HepG2 (cell line): Measurements from ENCODE around the gene HEATR1.

ENCODE experiments used
- ELF4 ChIP-seq: sonication (generic); formaldehyde crosslinking; IDR thresholded peaks from 2 replicates; pipeline ENCODE4 v1.5.0; 2020; ENCODE audit warnings: missing genetic modification reagents, mild to moderate bottlenecking, moderate library complexity, borderline replicate concordance
- MXD4 ChIP-seq: IDR thresholded peaks from 2 replicates; pipeline ENCODE4 v1.6.1; 2016; ENCODE audit warnings: mild to moderate bottlenecking, missing biosample characterization, missing genetic modification reagents
- NFKBIZ ChIP-seq: IDR thresholded peaks from 2 replicates; pipeline ENCODE4 v1.6.1; 2018; ENCODE audit warnings: missing genetic modification reagents, missing compliant biosample characterization
- NR2F2 ChIP-seq: IDR thresholded peaks from 2 replicates; pipeline ENCODE4 v1.6.1; 2012; ENCODE audit warnings: low read depth, inconsistent platforms, borderline replicate concordance
- POLR2A ChIP-seq, 2 experiments: IDR thresholded peaks; 2 replicates each; pipeline ENCODE4 v1.6.1; 2011; ENCODE audit warnings: low read depth in 2 of 2, low read length in 2 of 2, mild to moderate bottlenecking in 1 of 2, moderate library complexity in 1 of 2; ENCODE audit not compliant: insufficient read depth in 1 of 2
- RARA ChIP-seq: IDR thresholded peaks from 2 replicates; pipeline ENCODE4 v1.6.1; 2016; ENCODE audit warnings: missing genetic modification reagents, missing compliant biosample characterization
- STAT5B ChIP-seq: sonication (generic); formaldehyde crosslinking; IDR thresholded peaks from 2 replicates; pipeline ENCODE4 v1.4.0; 2020; ENCODE audit warnings: missing genetic modification reagents
- TF ChIP-seq, protein P1 (sequence below): sonication (generic); formaldehyde crosslinking; IDR thresholded peaks from 2 replicates; pipeline ENCODE4 v1.5.0; 2020; ENCODE audit warnings: mild to moderate bottlenecking, missing genetic modification reagents
- TF ChIP-seq, protein P2 (sequence below): sonication (generic); formaldehyde crosslinking; IDR thresholded peaks from 2 replicates; pipeline ENCODE4 v1.4.0; 2020; ENCODE audit warnings: low read depth, mild to moderate bottlenecking, missing genetic modification reagents
- TF ChIP-seq, protein P3 (sequence below): sonication (generic); formaldehyde crosslinking; IDR thresholded peaks from 2 replicates; pipeline ENCODE4 v1.4.0; 2020; ENCODE audit warnings: missing genetic modification reagents, borderline replicate concordance
- TF ChIP-seq, protein P4 (sequence below), 2 experiments: sonication (generic) in 1 of 2; formaldehyde crosslinking in 1 of 2; IDR thresholded peaks; 2 replicates each; pipeline versions ENCODE4 v1.5.1 to v1.6.1; 2011 to 2020; ENCODE audit warnings: borderline replicate concordance in 1 of 2, low read depth in 1 of 2, low read length in 1 of 2, mild to moderate bottlenecking in 1 of 2, missing genetic modification reagents in 1 of 2, moderate library complexity in 1 of 2

DNA sequence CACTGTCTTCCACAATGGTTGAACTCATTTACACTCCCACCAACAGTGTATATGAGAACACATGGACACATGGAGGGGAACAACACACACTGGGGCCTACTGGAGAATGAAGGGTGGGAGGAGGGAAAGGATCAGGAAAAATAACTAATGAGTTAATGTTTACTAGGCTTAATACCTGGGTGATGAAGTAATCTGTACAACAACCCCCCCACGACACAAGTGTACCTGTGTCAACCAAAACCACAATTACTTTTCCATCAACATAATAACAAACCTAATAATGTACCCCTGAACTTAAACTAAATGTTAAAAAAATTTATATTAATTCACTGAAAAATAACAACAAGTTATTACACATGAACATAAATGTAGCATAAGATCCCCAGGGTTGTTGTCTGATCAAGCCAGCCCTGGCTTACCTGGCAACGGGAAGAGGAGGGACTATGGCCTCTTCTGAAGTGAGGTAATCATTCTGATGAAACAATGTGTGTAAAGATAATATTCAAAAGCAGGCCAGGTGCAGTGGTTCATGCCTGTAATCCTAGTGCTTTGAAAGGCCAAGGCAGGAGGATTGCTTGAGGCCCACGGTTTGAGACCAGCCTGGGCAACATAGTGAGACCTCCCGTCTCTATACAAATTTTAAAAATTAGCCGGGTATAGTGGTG lies 40.8 kb upstream of the HEATR1 start:
- TF ChIP-seq MXD4 (CRISPR knock-in tag) (no peak), RARA (no peak), NR2F2 (no peak), STAT5B (no peak), ELF4 (CRISPR knock-in tag) (no peak), NFKBIZ (CRISPR knock-in tag) (no peak), POLR2A (IDR thresholded peaks at IDR 0.05; ENCODE audit: insufficient read depth in 1 of 2, low read depth in 2 of 2, low read length in 2 of 2) (no peak)
- TF ChIP-seq, protein P1, sequence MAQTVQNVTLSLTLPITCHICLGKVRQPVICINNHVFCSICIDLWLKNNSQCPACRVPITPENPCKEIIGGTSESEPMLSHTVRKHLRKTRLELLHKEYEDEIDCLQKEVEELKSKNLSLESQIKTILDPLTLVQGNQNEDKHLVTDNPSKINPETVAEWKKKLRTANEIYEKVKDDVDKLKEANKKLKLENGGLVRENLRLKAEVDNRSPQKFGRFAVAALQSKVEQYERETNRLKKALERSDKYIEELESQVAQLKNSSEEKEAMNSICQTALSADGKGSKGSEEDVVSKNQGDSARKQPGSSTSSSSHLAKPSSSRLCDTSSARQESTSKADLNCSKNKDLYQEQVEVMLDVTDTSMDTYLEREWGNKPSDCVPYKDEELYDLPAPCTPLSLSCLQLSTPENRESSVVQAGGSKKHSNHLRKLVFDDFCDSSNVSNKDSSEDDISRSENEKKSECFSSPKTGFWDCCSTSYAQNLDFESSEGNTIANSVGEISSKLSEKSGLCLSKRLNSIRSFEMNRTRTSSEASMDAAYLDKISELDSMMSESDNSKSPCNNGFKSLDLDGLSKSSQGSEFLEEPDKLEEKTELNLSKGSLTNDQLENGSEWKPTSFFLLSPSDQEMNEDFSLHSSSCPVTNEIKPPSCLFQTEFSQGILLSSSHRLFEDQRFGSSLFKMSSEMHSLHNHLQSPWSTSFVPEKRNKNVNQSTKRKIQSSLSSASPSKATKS (CRISPR knock-in tag): no peak
- TF ChIP-seq, protein P2, sequence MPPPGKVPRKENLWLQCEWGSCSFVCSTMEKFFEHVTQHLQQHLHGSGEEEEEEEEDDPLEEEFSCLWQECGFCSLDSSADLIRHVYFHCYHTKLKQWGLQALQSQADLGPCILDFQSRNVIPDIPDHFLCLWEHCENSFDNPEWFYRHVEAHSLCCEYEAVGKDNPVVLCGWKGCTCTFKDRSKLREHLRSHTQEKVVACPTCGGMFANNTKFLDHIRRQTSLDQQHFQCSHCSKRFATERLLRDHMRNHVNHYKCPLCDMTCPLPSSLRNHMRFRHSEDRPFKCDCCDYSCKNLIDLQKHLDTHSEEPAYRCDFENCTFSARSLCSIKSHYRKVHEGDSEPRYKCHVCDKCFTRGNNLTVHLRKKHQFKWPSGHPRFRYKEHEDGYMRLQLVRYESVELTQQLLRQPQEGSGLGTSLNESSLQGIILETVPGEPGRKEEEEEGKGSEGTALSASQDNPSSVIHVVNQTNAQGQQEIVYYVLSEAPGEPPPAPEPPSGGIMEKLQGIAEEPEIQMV: no peak
- TF ChIP-seq, protein P3, sequence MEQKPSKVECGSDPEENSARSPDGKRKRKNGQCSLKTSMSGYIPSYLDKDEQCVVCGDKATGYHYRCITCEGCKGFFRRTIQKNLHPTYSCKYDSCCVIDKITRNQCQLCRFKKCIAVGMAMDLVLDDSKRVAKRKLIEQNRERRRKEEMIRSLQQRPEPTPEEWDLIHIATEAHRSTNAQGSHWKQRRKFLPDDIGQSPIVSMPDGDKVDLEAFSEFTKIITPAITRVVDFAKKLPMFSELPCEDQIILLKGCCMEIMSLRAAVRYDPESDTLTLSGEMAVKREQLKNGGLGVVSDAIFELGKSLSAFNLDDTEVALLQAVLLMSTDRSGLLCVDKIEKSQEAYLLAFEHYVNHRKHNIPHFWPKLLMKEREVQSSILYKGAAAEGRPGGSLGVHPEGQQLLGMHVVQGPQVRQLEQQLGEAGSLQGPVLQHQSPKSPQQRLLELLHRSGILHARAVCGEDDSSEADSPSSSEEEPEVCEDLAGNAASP (CRISPR knock-in tag): no peak
- TF ChIP-seq, protein P4, sequence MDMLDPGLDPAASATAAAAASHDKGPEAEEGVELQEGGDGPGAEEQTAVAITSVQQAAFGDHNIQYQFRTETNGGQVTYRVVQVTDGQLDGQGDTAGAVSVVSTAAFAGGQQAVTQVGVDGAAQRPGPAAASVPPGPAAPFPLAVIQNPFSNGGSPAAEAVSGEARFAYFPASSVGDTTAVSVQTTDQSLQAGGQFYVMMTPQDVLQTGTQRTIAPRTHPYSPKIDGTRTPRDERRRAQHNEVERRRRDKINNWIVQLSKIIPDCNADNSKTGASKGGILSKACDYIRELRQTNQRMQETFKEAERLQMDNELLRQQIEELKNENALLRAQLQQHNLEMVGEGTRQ (IDR thresholded peaks at IDR 0.05; ENCODE audit: low read depth, low read length): no peak
- TF ChIP-seq, protein P4 (CRISPR knock-in tag; IDR thresholded peaks at IDR 0.05; ENCODE audit: borderline replicate concordance): no peak
